GM23248 (cell line): Measurements from ENCODE around the gene CDHR3. TPM values are rescaled to one million over a fixed set of nuclear protein-coding genes. Genes with fewer than 3 reads are reported as not detected.

Source experiments
- DNase-seq: peaks from one replicate; pipeline ENCODE4 v3.0.0-alpha.2; 2015
- H2AFZ ChIP-seq: fragments of 200-600 bp; sonication (generic); 2 replicates; pipeline ENCODE4 v1.6.1; 2016; ENCODE audit warnings: antibody characterized with exemption
- H3F3A ChIP-seq: fragments of 200-600 bp; sonication (generic); 2 replicates; pipeline ENCODE4 v1.6.1; 2016; ENCODE audit warnings: mild to moderate bottlenecking, antibody characterized with exemption, mixed run types; ENCODE audit not compliant: insufficient read depth
- H3K27ac ChIP-seq: fragments of 200-600 bp; sonication (generic); 2 replicates; pipeline ENCODE4 v1.5.1; 2016; ENCODE audit warnings: mild to moderate bottlenecking
- H3K27me3 ChIP-seq: fragments of 200-600 bp; sonication (generic); replicated peaks from 2 replicates; pipeline ENCODE4 v1.6.1; 2016; ENCODE audit warnings: mild to moderate bottlenecking; ENCODE audit not compliant: insufficient read depth
- H3K36me3 ChIP-seq: fragments of 200-600 bp; sonication (generic); 2 replicates; pipeline ENCODE4 v1.6.1; 2016; ENCODE audit warnings: low read depth, mild to moderate bottlenecking
- H3K4me1 ChIP-seq: fragments of 200-600 bp; sonication (generic); 2 replicates; pipeline ENCODE4 v1.6.1; 2016; ENCODE audit warnings: mild to moderate bottlenecking; ENCODE audit not compliant: insufficient read depth
- H3K4me2 ChIP-seq: fragments of 200-600 bp; sonication (generic); one replicate; pipeline ENCODE4 v1.6.1; 2016; ENCODE audit warnings: mild to moderate bottlenecking; ENCODE audit not compliant: unreplicated experiment
- H3K4me3 ChIP-seq: fragments of 200-600 bp; sonication (generic); 2 replicates; pipeline ENCODE4 v1.5.1; 2016; ENCODE audit warnings: mild to moderate bottlenecking
- H3K79me2 ChIP-seq: fragments of 200-600 bp; sonication (generic); 2 replicates; pipeline ENCODE4 v1.6.1; 2016; ENCODE audit warnings: mild to moderate bottlenecking; ENCODE audit not compliant: insufficient read depth
- H3K9ac ChIP-seq: fragments of 200-600 bp; sonication (generic); 2 replicates; pipeline ENCODE4 v1.6.1; 2016; ENCODE audit warnings: mild to moderate bottlenecking
- H3K9me2 ChIP-seq: fragments of 200-600 bp; sonication (generic); 2 replicates; pipeline ENCODE4 v1.6.1; 2016; ENCODE audit warnings: mixed run types, mild to moderate bottlenecking, moderate library complexity; ENCODE audit not compliant: insufficient read depth
- H3K9me3 ChIP-seq: fragments of 200-600 bp; sonication (generic); one replicate; pipeline ENCODE4 v1.6.1; 2017; ENCODE audit warnings: low read depth
- H4K20me1 ChIP-seq: fragments of 200-600 bp; sonication (generic); 2 replicates; pipeline ENCODE4 v1.6.0; 2016; ENCODE audit not compliant: insufficient read depth
- EZH2 ChIP-seq: fragments of 200-600 bp; sonication (generic); IDR thresholded peaks from 2 replicates; pipeline ENCODE4 v1.6.1; 2018; ENCODE audit warnings: antibody characterized with exemption, mild to moderate bottlenecking; ENCODE audit not compliant: insufficient read depth, poor library complexity, severe bottlenecking
- EZH2phosphoT487 ChIP-seq: fragments of 200-600 bp; sonication (generic); IDR thresholded peaks from 2 replicates; pipeline ENCODE4 v1.6.1; 2018; ENCODE audit warnings: antibody characterized with exemption, moderate library complexity, mild to moderate bottlenecking, low read depth; ENCODE audit not compliant: insufficient read depth
- WGBS, 2 experiments: methylation state at CpG; one replicate each; pipeline ENCODE4 v1.1.6; 2015 to 2017; ENCODE audit warnings: low lambda C conversion rate in 2 of 2, low coverage in 1 of 2; ENCODE audit errors: missing lambda C conversion rate in 2 of 2; 5-methylcytosine and 5-hydroxymethylcytosine counted together
- in situ Hi-C: fragments of 300-500 bp; cut with MboI; formaldehyde crosslinking; loops from 2 replicates; pipeline ENCODE4 v1.15.0; 2020
- polyA plus RNA-seq: library from polyadenylated mRNA; unstranded; fragments of >200 nt; fragmentation: Nextera tagmentation; extraction: Ambion mirVana; gene quantifications from 2 replicates; pipeline ENCODE4 v1.2.1, GENCODE V29; 2016
- total RNA-seq: library from RNA; depleted of rRNA; stranded (reverse); fragments of >200 nt; shearing (Covaris generic); gene quantifications from 2 replicates; pipeline ENCODE4 v1.2.3, GENCODE V29; 2014

CDHR3 gene
- total and polyA plus RNA-seq, 2 experiments from 2014 or later: 2.6 to 3.6 TPM

DNA sequence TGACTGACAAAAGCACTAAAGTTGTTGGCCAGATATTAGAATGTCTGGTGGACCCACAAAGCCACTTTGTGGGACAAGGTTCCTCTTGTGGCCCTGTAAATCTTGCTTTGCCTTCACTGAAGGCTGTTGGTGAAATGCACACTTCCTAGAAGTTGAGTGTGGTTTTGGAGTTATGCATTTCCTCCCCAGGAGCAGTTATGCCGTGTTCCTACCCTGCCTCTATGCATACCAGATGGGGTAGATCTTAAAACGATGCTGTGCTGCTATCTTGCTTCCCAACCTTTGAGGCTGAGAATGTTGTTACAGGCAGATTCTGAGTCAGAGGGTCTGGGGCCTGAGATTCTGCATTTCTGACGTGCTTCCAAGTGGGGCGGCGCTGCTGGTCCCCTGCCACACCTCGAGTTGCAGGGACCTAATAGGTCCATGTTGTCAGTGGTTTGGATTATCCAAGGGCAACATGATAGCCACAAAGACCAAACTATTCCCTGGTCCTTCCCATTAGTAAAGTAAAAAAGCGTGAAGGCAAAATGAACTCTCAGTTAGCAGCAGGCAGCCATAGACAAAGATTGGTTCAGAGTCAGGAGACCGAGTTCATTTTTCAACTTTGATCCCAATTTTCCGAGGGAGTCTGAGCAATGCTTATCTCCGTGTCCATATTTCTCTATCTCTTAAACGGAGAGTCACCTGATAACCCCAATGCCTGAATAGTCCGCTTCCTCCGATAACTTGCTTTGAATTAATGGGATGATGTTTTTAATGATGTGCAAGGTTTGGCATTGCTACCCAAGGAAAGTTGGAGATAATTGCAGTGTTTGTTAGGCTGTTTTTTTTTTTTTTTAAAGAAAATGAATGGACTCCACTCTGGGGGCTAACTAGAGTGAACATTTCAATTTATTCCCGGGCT lies 55.8 kb downstream of the CDHR3 start:
- DNase-seq: no peak
- Histone ChIP-seq H3K9me2 (no peaks in the 10 kb centered on the region), H3K4me3 (no peak overlapping the region), H3F3A (no peaks in the 10 kb centered on the region), H3K4me2 (no peak overlapping the region), H4K20me1 (no peaks in the 10 kb centered on the region), H3K79me2 (no peaks in the 10 kb centered on the region), H3K27ac (no peak overlapping the region), H2AFZ (no peak overlapping the region), H3K4me1 (no peaks in the 10 kb centered on the region), H3K9me3 (no peaks in the 10 kb centered on the region), H3K36me3 (no peaks in the 10 kb centered on the region), H3K27me3 (no peaks in the 10 kb centered on the region), H3K9ac (no peak overlapping the region)
- 89 to 90% methylated on average over 14 of the region's 14 CpGs for WGBS, 2 experiments
- in situ Hi-C loops: loop anchor here (10.0 kb wide), 1 partner anchor 254 kb away; no protein-coding TSS in a partner anchor
- TF ChIP-seq EZH2phosphoT487 (no peak), EZH2 (no peak)

DNA sequence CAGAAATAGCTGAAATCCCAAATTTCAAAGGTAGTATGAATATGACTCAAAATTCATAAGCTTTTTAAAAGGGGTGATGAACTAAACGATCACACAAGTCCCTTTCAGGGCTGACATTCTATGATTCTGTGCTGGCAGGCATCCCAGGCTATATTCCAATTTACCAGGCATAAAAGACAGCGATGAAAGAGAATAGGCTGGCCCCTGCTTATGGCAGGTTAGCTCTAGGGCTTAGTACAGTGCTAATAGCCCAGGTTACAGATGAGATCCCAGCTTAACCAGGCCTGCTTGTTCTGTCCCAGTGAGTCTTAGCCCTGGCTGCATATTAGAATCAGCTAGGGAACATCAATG lies 56.4 kb downstream of the CDHR3 start:
- no peak overlapping the region for H3K4me2 ChIP-seq
- H2AFZ ChIP-seq: no peak overlapping the region
- H3K9me2 ChIP-seq: no peaks in the 10 kb centered on the region
- WGBS, 2 experiments: 74 to 78% methylated on average over 2 of the region's 2 CpGs
- in situ Hi-C loops: loop anchor here (10.0 kb wide), 1 partner anchor 255 kb away; no protein-coding TSS in a partner anchor
- no peaks in the 10 kb centered on the region for H3K4me1 ChIP-seq
- no peaks in the 10 kb centered on the region for H3K79me2 ChIP-seq
- TF ChIP-seq EZH2phosphoT487 (no peak), EZH2 (no peak)
- H3F3A ChIP-seq: no peaks in the 10 kb centered on the region
- no peaks in the 10 kb centered on the region for H4K20me1 ChIP-seq
- no peaks in the 10 kb centered on the region for H3K9me3 ChIP-seq
- no peak overlapping the region for H3K4me3 ChIP-seq
- H3K27me3 ChIP-seq: no peaks in the 10 kb centered on the region
- DNase-seq: no peak
- no peak overlapping the region for H3K9ac ChIP-seq
- no peak overlapping the region for H3K27ac ChIP-seq
- H3K36me3 ChIP-seq: no peaks in the 10 kb centered on the region

DNA sequence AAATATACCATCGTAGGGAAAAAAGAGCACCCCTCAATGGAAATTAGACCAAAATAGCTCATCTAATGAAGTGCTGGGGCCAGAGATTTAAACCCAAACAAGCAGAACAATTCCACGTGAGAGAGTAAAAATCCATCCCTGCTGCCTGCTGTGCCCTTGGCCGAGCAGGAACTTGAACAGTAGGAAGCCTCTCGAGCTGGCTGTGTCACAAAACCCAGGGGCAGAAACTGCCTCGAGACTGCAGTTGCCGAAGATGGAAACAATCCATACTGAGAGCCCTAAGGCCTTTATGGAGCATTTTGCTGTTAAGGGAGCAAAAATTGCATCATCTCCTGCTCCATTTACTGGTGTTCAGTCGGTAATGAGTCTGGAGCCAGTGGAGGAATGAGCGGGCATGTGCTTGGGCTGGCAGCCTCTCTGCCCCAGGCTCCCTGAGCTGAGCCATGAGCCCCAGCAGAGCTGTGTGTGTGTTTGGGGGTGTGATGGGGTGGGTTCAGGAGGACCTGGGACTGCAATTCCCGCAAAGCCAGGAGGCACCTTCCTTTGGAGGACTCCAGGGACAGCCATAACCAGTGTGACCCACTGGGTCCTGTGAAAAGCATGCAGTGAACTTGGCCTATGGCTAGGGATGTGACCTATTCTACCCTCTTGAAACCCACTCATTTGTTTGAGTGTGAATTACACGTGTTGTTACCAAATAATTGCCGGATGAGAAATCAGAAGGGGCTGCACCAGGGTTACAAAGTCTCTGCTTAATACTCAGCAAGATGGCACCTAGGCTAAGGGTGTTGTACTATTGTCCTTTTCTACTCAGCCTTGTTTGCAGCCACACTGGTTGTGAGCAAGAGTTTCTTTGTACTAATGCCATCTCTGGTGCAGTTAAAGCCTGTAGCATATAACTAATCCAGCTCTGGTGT lies 58.3 kb downstream of the CDHR3 start:
- no peaks in the 10 kb centered on the region for H3K4me1 ChIP-seq
- H3K27me3 ChIP-seq: no peaks in the 10 kb centered on the region
- H3K4me2 ChIP-seq: no peak overlapping the region
- H3F3A ChIP-seq: no peaks in the 10 kb centered on the region
- peak overlapping the region; percentile 17; the same call in 1 of the 2 replicates for H2AFZ ChIP-seq
- H4K20me1 ChIP-seq: no peaks in the 10 kb centered on the region
- no peak for DNase-seq
- 76 to 78% methylated on average over 11 of the region's 11 CpGs for WGBS, 2 experiments
- H3K9me2 ChIP-seq: no peaks in the 10 kb centered on the region
- H3K36me3 ChIP-seq: no peaks in the 10 kb centered on the region
- H3K9me3 ChIP-seq: no peaks in the 10 kb centered on the region
- TF ChIP-seq EZH2phosphoT487 (no peak), EZH2 (no peak)
- H3K27ac ChIP-seq: no peak overlapping the region
- H3K4me3 ChIP-seq: no peak overlapping the region
- in situ Hi-C loops: no loop called here
- H3K79me2 ChIP-seq: no peaks in the 10 kb centered on the region
- no peak overlapping the region for H3K9ac ChIP-seq

DNA sequence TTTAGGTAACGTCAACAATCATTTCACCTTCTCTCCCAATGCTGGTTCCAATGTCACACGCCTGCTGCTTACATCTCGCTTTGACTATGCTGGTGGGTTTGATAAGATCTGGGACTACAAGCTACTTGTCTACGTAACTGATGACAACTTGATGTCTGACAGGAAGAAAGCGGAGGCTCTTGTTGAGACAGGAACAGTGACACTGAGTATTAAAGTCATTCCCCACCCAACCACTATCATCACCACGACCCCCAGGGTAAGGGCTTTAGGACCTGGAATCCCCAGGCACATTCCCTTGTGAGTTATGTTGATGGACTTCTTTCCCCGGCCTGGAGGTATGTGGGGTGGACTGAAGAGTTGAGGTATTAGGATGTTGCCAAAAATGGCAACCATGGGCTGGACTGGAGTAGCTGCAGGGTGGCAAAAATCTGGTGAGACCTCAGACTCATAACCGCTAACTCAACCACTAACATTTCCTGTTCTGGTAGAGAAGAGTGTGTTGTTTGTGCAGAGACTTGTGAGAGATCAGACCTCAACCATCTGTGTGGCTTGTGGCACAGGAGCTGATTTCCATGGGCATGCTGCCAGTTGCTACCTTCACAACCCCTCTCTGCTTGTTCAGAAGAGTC lies 59.2 kb downstream of the CDHR3 start:
- Histone ChIP-seq H3K4me2 (no peak overlapping the region), H2AFZ (no peak overlapping the region), H3K27me3 (no peaks in the 10 kb centered on the region), H3K4me1 (no peaks in the 10 kb centered on the region), H3K9me3 (no peaks in the 10 kb centered on the region), H3K4me3 (no peak overlapping the region), H3K79me2 (no peaks in the 10 kb centered on the region), H3K9me2 (no peaks in the 10 kb centered on the region), H3K36me3 (no peaks in the 10 kb centered on the region), H3K27ac (no peak overlapping the region), H4K20me1 (no peaks in the 10 kb centered on the region), H3K9ac (no peak overlapping the region), H3F3A (no peaks in the 10 kb centered on the region)
- no peak for DNase-seq
- TF ChIP-seq EZH2phosphoT487 (no peak), EZH2 (no peak)
- WGBS, 2 experiments: 90 to 93% methylated on average over 8 of the region's 8 CpGs
- in situ Hi-C loops: no loop called here
